Mesenchymal stem cell (in vitro differentiated cells and primary cell): ENCODE data around the gene CUL5.
"Not testable (repeated sequence)": the region's sequence is repeated elsewhere in the genome, so short reads cannot be mapped to it uniquely, and the experiment has no call there.

Experiments used
- DNase-seq: peaks from one replicate; pipeline ENCODE4 v3.0.0-alpha.2; 2013
- H2AFZ ChIP-seq: one replicate; pipeline ENCODE4 v1.6.1; 2013; ENCODE audit warnings: low read depth, mild to moderate bottlenecking, control low read depth, inconsistent platforms, low read length, moderate library complexity
- H2AK5ac ChIP-seq: 2 replicates; pipeline ENCODE4 v1.6.1; 2013; ENCODE audit warnings: low read length, moderate library complexity, mild to moderate bottlenecking, inconsistent platforms; ENCODE audit not compliant: severe bottlenecking
- H2BK120ac ChIP-seq: one replicate; pipeline ENCODE4 v1.6.1; 2013; ENCODE audit warnings: low read depth, mild to moderate bottlenecking, inconsistent platforms, low read length, moderate library complexity
- H2BK12ac ChIP-seq, 2 experiments: one replicate each; pipeline ENCODE4 v1.6.1; 2013; ENCODE audit warnings: inconsistent platforms in 2 of 2, low read length in 2 of 2, mild to moderate bottlenecking in 2 of 2, moderate library complexity in 2 of 2, control low read depth in 1 of 2
- H2BK15ac ChIP-seq: one replicate; pipeline ENCODE4 v1.6.1; 2013; ENCODE audit warnings: mild to moderate bottlenecking, low read depth, inconsistent platforms; ENCODE audit not compliant: poor library complexity, severe bottlenecking
- H2BK5ac ChIP-seq: 2 replicates; pipeline ENCODE4 v1.6.1; 2013; ENCODE audit warnings: low read depth, mild to moderate bottlenecking, low read length, control low read depth, inconsistent platforms; ENCODE audit not compliant: poor library complexity, severe bottlenecking
- H3K14ac ChIP-seq, 2 experiments: one replicate each; pipeline ENCODE4 v1.6.1; 2013; ENCODE audit warnings: inconsistent platforms in 2 of 2, low read length in 2 of 2, control low read depth in 1 of 2, mild to moderate bottlenecking in 1 of 2, moderate library complexity in 1 of 2
- H3K18ac ChIP-seq, 2 experiments: one replicate each; pipeline ENCODE4 v1.6.1; 2013; ENCODE audit warnings: inconsistent platforms in 2 of 2, low read length in 2 of 2, control low read depth in 1 of 2, low read depth in 1 of 2, mild to moderate bottlenecking in 1 of 2
- H3K23ac ChIP-seq, 2 experiments: one replicate each; pipeline ENCODE4 v1.6.1; 2013; ENCODE audit warnings: inconsistent platforms in 2 of 2, low read length in 2 of 2, mild to moderate bottlenecking in 2 of 2, moderate library complexity in 2 of 2, control low read depth in 1 of 2
- H3K27ac ChIP-seq: 2 replicates; pipeline ENCODE4 v1.5.1; 2013; ENCODE audit warnings: mild to moderate bottlenecking, moderate library complexity, low read length, control low read depth, inconsistent platforms; ENCODE audit not compliant: poor library complexity, severe bottlenecking
- H3K27me3 ChIP-seq, 2 experiments: 2 replicates each; pipeline versions ENCODE4 v1.6.1 to v1.7.0; 2013; ENCODE audit warnings: low read length in 2 of 2, mild to moderate bottlenecking in 2 of 2, moderate library complexity in 2 of 2, control low read depth in 1 of 2, inconsistent platforms in 1 of 2; ENCODE audit not compliant: control insufficient read depth in 1 of 2, insufficient read depth in 1 of 2
- H3K36me3 ChIP-seq, 2 experiments: 2 replicates each; pipeline versions ENCODE4 v1.6.1 to v1.7.0; 2013; ENCODE audit warnings: low read length in 2 of 2, control low read depth in 1 of 2, inconsistent platforms in 1 of 2, low read depth in 1 of 2, mild to moderate bottlenecking in 1 of 2; ENCODE audit not compliant: insufficient read depth in 2 of 2, control insufficient read depth in 1 of 2
- H3K4ac ChIP-seq, 2 experiments: one replicate each; pipeline ENCODE4 v1.6.1; 2013; ENCODE audit warnings: inconsistent platforms in 2 of 2, low read length in 2 of 2, mild to moderate bottlenecking in 2 of 2, moderate library complexity in 2 of 2, control low read depth in 1 of 2, low read depth in 1 of 2
- H3K4me1 ChIP-seq: 2 replicates; pipeline ENCODE4 v1.6.1; 2013; ENCODE audit warnings: low read depth, low read length, control low read depth; ENCODE audit not compliant: control insufficient read depth, insufficient read depth
- H3K4me2 ChIP-seq: 2 replicates; pipeline ENCODE4 v1.6.1; 2013; ENCODE audit warnings: low read length, mild to moderate bottlenecking, inconsistent platforms; ENCODE audit not compliant: poor library complexity, severe bottlenecking
- H3K4me3 ChIP-seq, 2 experiments: 2 replicates each; pipeline versions ENCODE4 v1.5.1 to v1.7.0; 2013; ENCODE audit warnings: low read length in 2 of 2, mild to moderate bottlenecking in 2 of 2, control low read depth in 1 of 2, low read depth in 1 of 2; ENCODE audit not compliant: insufficient read depth in 1 of 2
- H3K79me1 ChIP-seq: replicated peaks from 2 replicates; pipeline ENCODE4 v1.6.1; 2013; ENCODE audit warnings: mild to moderate bottlenecking, control low read depth, low read length, inconsistent platforms; ENCODE audit not compliant: poor library complexity, severe bottlenecking
- H3K9ac ChIP-seq: 2 replicates; pipeline ENCODE4 v1.7.0; 2013; ENCODE audit warnings: mild to moderate bottlenecking, low read length, moderate library complexity
- H3K9me3 ChIP-seq: 2 replicates; pipeline ENCODE4 v1.7.0; 2013; ENCODE audit warnings: mild to moderate bottlenecking, low read length; ENCODE audit not compliant: control insufficient read depth
- H4K8ac ChIP-seq: one replicate; pipeline ENCODE4 v1.6.1; 2013; ENCODE audit warnings: inconsistent platforms, mild to moderate bottlenecking, low read length, moderate library complexity
- H4K91ac ChIP-seq: one replicate; pipeline ENCODE4 v1.6.1; 2013; ENCODE audit warnings: mild to moderate bottlenecking, low read length, inconsistent platforms
- WGBS: methylation state at CpG from one replicate; pipeline ENCODE4 v1.1.7; 2013; ENCODE audit warnings: mixed read lengths; 5-methylcytosine and 5-hydroxymethylcytosine counted together

The CUL5 gene

DNA sequence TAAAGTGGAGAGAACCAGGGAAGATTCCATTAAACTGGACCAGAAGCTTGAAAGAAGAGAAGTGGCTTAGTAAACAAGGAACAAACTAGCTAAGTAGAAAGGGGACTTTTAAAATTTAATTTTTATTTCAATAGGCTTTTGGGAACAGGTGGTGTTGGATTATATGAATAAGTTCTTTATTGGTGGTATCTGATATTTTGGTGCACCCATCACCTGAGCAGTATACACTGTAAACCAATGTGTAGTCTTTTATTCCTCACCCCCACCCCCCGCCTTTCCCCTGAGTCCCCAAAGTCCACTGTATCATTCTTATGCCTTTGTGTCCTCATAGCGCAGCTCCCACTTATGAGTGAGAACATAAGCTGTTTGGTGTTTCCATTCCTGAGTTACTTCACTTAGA, 120.1 kb downstream of the CUL5 start:
- Histone ChIP-seq H2BK120ac (no peak overlapping the region), H3K4me2 (no peak overlapping the region), H2BK12ac (no peak overlapping the region), H2BK15ac (no peak overlapping the region), H3K4ac (no peak overlapping the region), H2AK5ac (no peak overlapping the region), H3K23ac (no peak overlapping the region), H3K9ac (no peak overlapping the region), H3K27ac (no peak overlapping the region), H3K9me3 (no peaks in the 10 kb centered on the region), H4K91ac (no peak overlapping the region), H2BK5ac (no peak overlapping the region), H2AFZ (no peak overlapping the region), H4K8ac (no peak overlapping the region), H3K18ac (no peak overlapping the region), H3K14ac (no peak overlapping the region), H3K79me1 (peaks cover 18% of the 10 kb centered on the region), H3K27me3 (no peaks in the 10 kb centered on the region), H3K4me3 (no peak overlapping the region), H3K36me3 (peaks cover 8 to 21% of the 10 kb centered on the region in 2 experiments), H3K4me1 (peaks cover 2% of the 10 kb centered on the region)
- DNase-seq, result no peak
- 90% methylated on average over 2 of the region's 2 CpGs for WGBS

DNA sequence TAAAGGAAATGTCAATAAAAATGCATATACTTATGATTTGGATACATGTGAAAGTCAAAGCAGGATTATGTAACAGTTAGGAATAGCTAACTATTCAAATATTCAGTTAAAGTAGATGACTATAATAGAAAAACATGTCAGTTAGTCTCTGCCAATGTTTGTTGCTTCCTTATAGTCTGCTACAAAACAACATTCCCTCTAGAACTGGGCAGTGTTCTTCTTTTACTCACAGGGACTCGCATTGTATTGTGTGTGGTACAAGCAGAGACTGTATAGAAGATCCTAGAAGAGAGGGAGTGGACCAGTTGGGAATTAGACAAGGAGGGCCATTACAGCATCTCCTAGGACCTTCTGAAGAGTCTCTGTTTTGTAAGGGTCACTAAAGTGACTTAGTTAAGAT, 123.3 kb downstream of the CUL5 start:
- H3K4me1 ChIP-seq, result peaks cover 2% of the 10 kb centered on the region
- H3K4ac ChIP-seq, result no peak overlapping the region
- no peak overlapping the region for H3K27ac ChIP-seq
- no peak overlapping the region for H2BK12ac ChIP-seq
- no peak overlapping the region for H2BK15ac ChIP-seq
- no peak overlapping the region for H3K4me2 ChIP-seq
- H3K36me3 ChIP-seq, result peaks cover 10 to 47% of the 10 kb centered on the region in 2 experiments
- H3K4me3 ChIP-seq, result no peak overlapping the region
- H2BK5ac ChIP-seq, result no peak overlapping the region
- no peak overlapping the region for H4K91ac ChIP-seq
- 100% methylated on average over 1 of the region's 1 CpG for WGBS
- H3K23ac ChIP-seq, result no peak overlapping the region
- peaks cover 12% of the 10 kb centered on the region for H3K79me1 ChIP-seq
- H3K18ac ChIP-seq, result no peak overlapping the region
- no peaks in the 10 kb centered on the region for H3K9me3 ChIP-seq
- no peak overlapping the region for H4K8ac ChIP-seq
- H2BK120ac ChIP-seq, result no peak overlapping the region
- H3K14ac ChIP-seq, result no peak overlapping the region
- H3K9ac ChIP-seq, result no peak overlapping the region
- no peaks in the 10 kb centered on the region for H3K27me3 ChIP-seq
- H2AFZ ChIP-seq, result no peak overlapping the region
- no peak overlapping the region for H2AK5ac ChIP-seq
- no peak for DNase-seq

DNA sequence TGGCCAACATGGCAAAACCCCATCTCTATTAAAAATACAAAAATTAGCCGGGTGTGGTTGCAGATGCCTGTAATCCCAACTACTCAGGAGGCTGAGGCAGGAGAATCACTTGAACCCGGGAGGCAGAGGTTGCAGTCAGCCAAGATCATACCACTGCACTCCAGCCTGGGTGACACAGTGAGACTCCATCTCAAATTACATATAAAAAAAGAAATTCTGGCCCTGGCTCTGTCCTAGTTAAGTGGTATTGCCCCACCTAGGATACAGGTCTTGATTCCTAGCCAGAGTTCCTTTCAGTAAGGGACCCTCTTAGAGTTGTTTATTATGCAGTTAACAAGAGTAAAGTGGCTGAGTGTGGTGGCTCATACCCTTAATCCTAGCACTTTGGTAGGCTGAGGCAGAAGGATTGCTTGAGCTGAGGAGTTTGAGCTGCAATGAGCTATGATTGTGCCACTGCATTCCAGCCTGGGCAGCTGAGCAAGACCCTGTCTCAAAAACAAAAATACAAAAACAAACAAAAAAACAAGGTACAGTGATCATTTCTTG, 124.4 kb downstream of the CUL5 start:
- DNase-seq, H3K4me3 ChIP-seq, H3K14ac ChIP-seq, H2AK5ac ChIP-seq, H4K91ac ChIP-seq, H4K8ac ChIP-seq, H3K27me3 ChIP-seq, H3K9me3 ChIP-seq, H3K23ac ChIP-seq, H2BK5ac ChIP-seq, H3K4me1 ChIP-seq, H2BK12ac ChIP-seq, H3K18ac ChIP-seq, H2BK120ac ChIP-seq, H2BK15ac ChIP-seq, H3K9ac ChIP-seq, H3K4me2 ChIP-seq, H3K27ac ChIP-seq, H2AFZ ChIP-seq: not testable (repeated sequence)
- 96% methylated on average over 2 of the region's 2 CpGs for WGBS
- H3K36me3 ChIP-seq, result peaks cover 10 to 46% of the 10 kb centered on the region in 2 experiments
- peaks cover 11% of the 10 kb centered on the region for H3K79me1 ChIP-seq
- H3K4ac ChIP-seq, result peak overlapping the region; percentile 28 to 64

DNA sequence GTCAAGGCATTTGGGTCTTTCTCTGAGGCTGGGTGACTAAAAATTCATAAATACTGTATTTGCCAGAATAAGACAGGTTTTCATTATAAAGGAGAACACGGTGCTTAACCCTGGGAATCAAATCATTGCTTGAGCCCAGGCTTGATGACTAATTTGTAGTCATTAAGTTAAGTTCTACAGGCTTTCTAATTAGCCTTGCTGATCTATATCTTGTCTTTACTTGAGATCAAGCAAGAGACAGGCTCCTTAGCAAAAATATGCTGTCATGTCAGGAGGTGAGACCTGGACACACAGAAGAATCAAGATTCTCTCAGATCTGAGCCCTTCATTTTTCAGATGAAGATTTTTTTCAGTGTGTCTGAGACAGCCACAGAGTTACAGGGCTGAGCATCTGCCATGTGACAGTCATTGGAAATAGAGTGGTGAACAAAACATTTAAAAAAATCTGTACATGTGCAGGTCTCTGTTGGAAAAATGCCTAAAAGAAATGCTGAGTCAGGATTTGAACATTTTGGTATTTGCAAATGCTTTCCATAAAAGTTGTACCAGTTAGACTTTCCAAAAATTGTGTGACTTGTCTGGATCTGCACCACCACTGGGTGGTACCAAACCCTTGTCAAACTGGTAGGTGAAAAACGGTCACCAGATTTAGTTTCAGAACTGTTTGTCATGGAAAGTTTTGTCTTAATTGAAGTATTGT, 127.3 kb downstream of the CUL5 start:
- H3K4ac ChIP-seq, result no peak overlapping the region
- H3K14ac ChIP-seq, result no peak overlapping the region
- H3K4me1 ChIP-seq, result peaks cover 2% of the 10 kb centered on the region
- peaks cover 15% of the 10 kb centered on the region for H3K79me1 ChIP-seq
- H4K8ac ChIP-seq, result no peak overlapping the region
- H2AFZ ChIP-seq, result no peak overlapping the region
- no peak overlapping the region for H2BK5ac ChIP-seq
- H3K4me2 ChIP-seq, result no peak overlapping the region
- H2BK15ac ChIP-seq, result no peak overlapping the region
- no peaks in the 10 kb centered on the region for H3K9me3 ChIP-seq
- H3K9ac ChIP-seq, result no peak overlapping the region
- no peak overlapping the region for H2AK5ac ChIP-seq
- no peak overlapping the region for H3K18ac ChIP-seq
- H3K23ac ChIP-seq, result no peak overlapping the region
- peak; percentile 26 for DNase-seq
- no peaks in the 10 kb centered on the region for H3K27me3 ChIP-seq
- H4K91ac ChIP-seq, result no peak overlapping the region
- H3K4me3 ChIP-seq, result no peak overlapping the region
- H3K27ac ChIP-seq, result no peak overlapping the region
- WGBS, result 89% methylated on average over 1 of the region's 2 CpGs
- no peak overlapping the region for H2BK12ac ChIP-seq
- H2BK120ac ChIP-seq, result no peak overlapping the region
- H3K36me3 ChIP-seq, result peaks cover 9 to 67% of the 10 kb centered on the region in 2 experiments
